ENCODE measurements around the gene KLHL40.

The KLHL40 gene

GRCh38 chr3:42655331-42655888 lies 29.9 kb upstream of the KLHL40 start:
- H3K9me3 ChIP-seq (replicated peaks; ENCODE audit: insufficient read depth, low read length) = no peaks in the 10 kb centered on the region
- H3K4me2 ChIP-seq (ENCODE audit: low read depth, low read length) = no peak overlapping the region
- H2AFZ ChIP-seq (ENCODE audit: low read length) = no peak overlapping the region
- H3F3A ChIP-seq (ENCODE audit: insufficient read depth, low read length) = no peaks in the 10 kb centered on the region
- H3K36me3 ChIP-seq (replicated peaks; ENCODE audit: insufficient read depth, low read length) = no peaks in the 10 kb centered on the region
- H4K20me1 ChIP-seq (ENCODE audit: insufficient read depth, low read length) = no peaks in the 10 kb centered on the region
- TF ChIP-seq CTCF (IDR thresholded peaks at IDR 0.05; ENCODE audit: low read length) = no peak
- TF ChIP-seq EZH2 (optimal IDR thresholded peaks at IDR 0.05; ENCODE audit: low read depth, low read length) = no peak
- TF ChIP-seq EZH2phosphoT487 (IDR thresholded peaks at IDR 0.05; ENCODE audit: low read length) = no peak
- H3K9me2 ChIP-seq (replicated peaks; ENCODE audit: insufficient read depth, low read length) = no peaks in the 10 kb centered on the region
- no peak overlapping the region for H3K9ac ChIP-seq (ENCODE audit: low read length)
- no peak for DNase-seq
- no peaks in the 10 kb centered on the region for H3K27me3 ChIP-seq (replicated peaks; ENCODE audit: insufficient read depth, low read length)
- no peak overlapping the region for H3K27ac ChIP-seq (ENCODE audit: low read length)
- no peak overlapping the region for H3K4me3 ChIP-seq (ENCODE audit: low read length)
- H3K4me1 ChIP-seq (ENCODE audit: low read length) = no peaks in the 10 kb centered on the region
- no peaks in the 10 kb centered on the region for H3K79me2 ChIP-seq (ENCODE audit: low read length)

- no peak overlapping the region for H3K4me2 ChIP-seq (ENCODE audit: low read depth, low read length)
- H3K27me3 ChIP-seq (replicated peaks; ENCODE audit: insufficient read depth, low read length) = no peaks in the 10 kb centered on the region
- no peaks in the 10 kb centered on the region for H3K4me1 ChIP-seq (ENCODE audit: low read length)
- H3K27ac ChIP-seq (ENCODE audit: low read length) = no peak overlapping the region
- H3K9me2 ChIP-seq (replicated peaks; ENCODE audit: insufficient read depth, low read length) = no peaks in the 10 kb centered on the region
- TF ChIP-seq EZH2 (optimal IDR thresholded peaks at IDR 0.05; ENCODE audit: low read depth, low read length) (no peak), EZH2phosphoT487 (IDR thresholded peaks at IDR 0.05; ENCODE audit: low read length) (no peak), CTCF (IDR thresholded peaks at IDR 0.05; ENCODE audit: low read length) (no peak)
- no peaks in the 10 kb centered on the region for H4K20me1 ChIP-seq (ENCODE audit: insufficient read depth, low read length)
- no peak for DNase-seq
- H2AFZ ChIP-seq (ENCODE audit: low read length) = no peak overlapping the region
- H3F3A ChIP-seq (ENCODE audit: insufficient read depth, low read length) = no peaks in the 10 kb centered on the region
- H3K4me3 ChIP-seq (ENCODE audit: low read length) = no peak overlapping the region
- no peak overlapping the region for H3K9ac ChIP-seq (ENCODE audit: low read length)
- no peaks in the 10 kb centered on the region for H3K36me3 ChIP-seq (replicated peaks; ENCODE audit: insufficient read depth, low read length)
- no peaks in the 10 kb centered on the region for H3K79me2 ChIP-seq (ENCODE audit: low read length)
- no peaks in the 10 kb centered on the region for H3K9me3 ChIP-seq (replicated peaks; ENCODE audit: insufficient read depth, low read length)
These were observed 29.2 kb upstream of the KLHL40 start for GRCh38 chr3:42655980-42656679.

- no peak for DNase-seq
- H3K27ac ChIP-seq (ENCODE audit: low read length) = no peak overlapping the region
- TF ChIP-seq EZH2 (optimal IDR thresholded peaks at IDR 0.05; ENCODE audit: low read depth, low read length) = no peak
- no peak for TF ChIP-seq CTCF (IDR thresholded peaks at IDR 0.05; ENCODE audit: low read length)
- no peak for TF ChIP-seq EZH2phosphoT487 (IDR thresholded peaks at IDR 0.05; ENCODE audit: low read length)
These were observed 28.4 kb upstream of the KLHL40 start for GRCh38 chr3:42656680-42657610.

More at GRCh38 chr3:42656680-42657610, 28.4 kb upstream of the KLHL40 start:
- Histone ChIP-seq H3F3A (ENCODE audit: insufficient read depth, low read length) (no peaks in the 10 kb centered on the region), H3K9ac (ENCODE audit: low read length) (no peak overlapping the region), H3K9me2 (replicated peaks; ENCODE audit: insufficient read depth, low read length) (no peaks in the 10 kb centered on the region), H2AFZ (ENCODE audit: low read length) (no peak overlapping the region), H3K36me3 (replicated peaks; ENCODE audit: insufficient read depth, low read length) (no peaks in the 10 kb centered on the region), H3K9me3 (replicated peaks; ENCODE audit: insufficient read depth, low read length) (no peaks in the 10 kb centered on the region), H3K27me3 (replicated peaks; ENCODE audit: insufficient read depth, low read length) (no peaks in the 10 kb centered on the region), H3K79me2 (ENCODE audit: low read length) (no peaks in the 10 kb centered on the region), H3K4me2 (ENCODE audit: low read depth, low read length) (no peak overlapping the region), H4K20me1 (ENCODE audit: insufficient read depth, low read length) (no peaks in the 10 kb centered on the region), H3K4me1 (ENCODE audit: low read length) (no peaks in the 10 kb centered on the region), H3K4me3 (ENCODE audit: low read length) (no peak overlapping the region)
